Left renal pelvis (tissue), 4 donors: Measurements from ENCODE around the gene BTG4. TPM values are rescaled to one million over a fixed set of nuclear protein-coding genes. Genes with fewer than 3 reads are reported as not detected.

Experiments used
- DNase-seq, 4 donors: peaks; one replicate each; pipeline ENCODE4 v3.0.0-alpha.2; 2013; ENCODE audit warnings: low read depth in 4 of 4, low spot score in 3 of 4
- polyA plus RNA-seq, 4 donors: library from polyadenylated mRNA; unstranded; fragments of 120-200 nt; gene quantifications; one replicate each; pipeline ENCODE4 v1.2.1, GENCODE V29; 2013; ENCODE audit not compliant: insufficient read length in 4 of 4

BTG4 gene
- polyA plus RNA-seq, 4 donors = not detected

GRCh38 chr11:111538407-111539114 lies 26.4 kb upstream of the BTG4 start:
- no peak for DNase-seq

GRCh38 chr11:111537336-111537860 lies 25.2 kb upstream of the BTG4 start:
- no peak for DNase-seq

GRCh38 chr11:111535281-111535680 lies 23.1 kb upstream of the BTG4 start:
- DNase-seq = no peak

- DNase-seq = no peak
Measured at GRCh38 chr11:111532365-111532709, 20.2 kb upstream of the BTG4 start.

GRCh38 chr11:111531687-111532364 lies 19.6 kb upstream of the BTG4 start:
- DNase-seq = no peak

GRCh38 chr11:111531136-111531535 lies 18.9 kb upstream of the BTG4 start:
- DNase-seq = no peak

- no peak for DNase-seq
Measured at GRCh38 chr11:111530091-111530490, 17.9 kb upstream of the BTG4 start.

- no peak for DNase-seq
Measured at GRCh38 chr11:111528557-111528956, 16.4 kb upstream of the BTG4 start.

GRCh38 chr11:111527279-111527678 lies 15.1 kb upstream of the BTG4 start:
- DNase-seq = no peak

GRCh38 chr11:111526501-111526900 lies 14.3 kb upstream of the BTG4 start:
- DNase-seq = no peak

GRCh38 chr11:111525456-111525855 lies 13.3 kb upstream of the BTG4 start:
- no peak for DNase-seq

- no peak for DNase-seq
Measured at GRCh38 chr11:111524056-111524455, 11.9 kb upstream of the BTG4 start.

GRCh38 chr11:111523343-111523742 lies 11.2 kb upstream of the BTG4 start:
- no peak for DNase-seq

- DNase-seq = no peak
Measured at GRCh38 chr11:111522426-111522825, 10.2 kb upstream of the BTG4 start.

- DNase-seq = no peak
Measured at GRCh38 chr11:111521135-111521534, 8.9 kb upstream of the BTG4 start.

- no peak for DNase-seq
Measured at GRCh38 chr11:111520560-111520959, 8.4 kb upstream of the BTG4 start.

- DNase-seq = no peak
Measured at GRCh38 chr11:111518668-111519067, 6.5 kb upstream of the BTG4 start.

- no peak for DNase-seq
Measured at GRCh38 chr11:111515591-111515990, 3.4 kb upstream of the BTG4 start.

- DNase-seq = no peak
Measured at GRCh38 chr11:111514216-111515031, 2.2 kb upstream of the BTG4 start, which contains the start of gene HOATZ. TSS of gene HOATZ (plus strand) at chr11:111514778. CDS start at chr11:111514785, 7 bp downstream.

GRCh38 chr11:111513240-111513605 lies 1.0 kb upstream of the BTG4 start:
- DNase-seq = no peak

- DNase-seq = no peak
Measured at GRCh38 chr11:111510311-111510710, 1.9 kb downstream of the BTG4 start.
